ENCODE measurements around the gene TRAIP.

The TRAIP gene

DNA sequence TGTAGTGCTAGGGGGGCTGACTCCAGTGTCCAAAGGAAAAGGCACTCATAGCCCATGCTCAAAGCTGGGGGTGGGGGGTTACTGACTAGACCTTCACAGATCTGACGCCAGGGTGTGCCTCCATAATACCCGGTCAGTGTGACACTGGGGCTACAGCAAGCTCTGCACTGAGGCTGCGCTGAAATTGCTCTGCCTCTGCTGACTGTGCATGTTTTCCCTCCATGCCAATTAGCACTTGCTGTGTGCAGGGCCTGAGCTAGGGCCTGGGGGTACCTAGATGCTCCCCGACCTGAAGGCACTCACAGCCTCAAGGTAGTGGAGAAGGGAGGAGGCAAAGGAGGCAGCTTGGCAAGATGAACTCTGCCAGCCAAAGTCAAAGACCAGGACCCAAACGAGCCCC lies 8.1 kb upstream of the TRAIP start:
- Histone ChIP-seq H3K4me3 (ENCODE audit: low read depth, low read length) (no peak overlapping the region), H3K36me3 (replicated peaks) (no peaks in the 10 kb centered on the region), H3K27ac (no peak overlapping the region), H3K27me3 (replicated peaks) (peaks cover 15% of the 10 kb centered on the region)
- TF ChIP-seq, protein P1, sequence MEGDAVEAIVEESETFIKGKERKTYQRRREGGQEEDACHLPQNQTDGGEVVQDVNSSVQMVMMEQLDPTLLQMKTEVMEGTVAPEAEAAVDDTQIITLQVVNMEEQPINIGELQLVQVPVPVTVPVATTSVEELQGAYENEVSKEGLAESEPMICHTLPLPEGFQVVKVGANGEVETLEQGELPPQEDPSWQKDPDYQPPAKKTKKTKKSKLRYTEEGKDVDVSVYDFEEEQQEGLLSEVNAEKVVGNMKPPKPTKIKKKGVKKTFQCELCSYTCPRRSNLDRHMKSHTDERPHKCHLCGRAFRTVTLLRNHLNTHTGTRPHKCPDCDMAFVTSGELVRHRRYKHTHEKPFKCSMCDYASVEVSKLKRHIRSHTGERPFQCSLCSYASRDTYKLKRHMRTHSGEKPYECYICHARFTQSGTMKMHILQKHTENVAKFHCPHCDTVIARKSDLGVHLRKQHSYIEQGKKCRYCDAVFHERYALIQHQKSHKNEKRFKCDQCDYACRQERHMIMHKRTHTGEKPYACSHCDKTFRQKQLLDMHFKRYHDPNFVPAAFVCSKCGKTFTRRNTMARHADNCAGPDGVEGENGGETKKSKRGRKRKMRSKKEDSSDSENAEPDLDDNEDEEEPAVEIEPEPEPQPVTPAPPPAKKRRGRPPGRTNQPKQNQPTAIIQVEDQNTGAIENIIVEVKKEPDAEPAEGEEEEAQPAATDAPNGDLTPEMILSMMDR (IDR thresholded peaks at IDR 0.05; ENCODE audit: low read depth, low read length, missing control alignments), result no peak
- DNase-seq, result no peak
- in situ Hi-C loops (cut with HindIII; ENCODE audit: low pct_ligation_motif_present, low sequenced_read_pairs), result no loop called here

DNA sequence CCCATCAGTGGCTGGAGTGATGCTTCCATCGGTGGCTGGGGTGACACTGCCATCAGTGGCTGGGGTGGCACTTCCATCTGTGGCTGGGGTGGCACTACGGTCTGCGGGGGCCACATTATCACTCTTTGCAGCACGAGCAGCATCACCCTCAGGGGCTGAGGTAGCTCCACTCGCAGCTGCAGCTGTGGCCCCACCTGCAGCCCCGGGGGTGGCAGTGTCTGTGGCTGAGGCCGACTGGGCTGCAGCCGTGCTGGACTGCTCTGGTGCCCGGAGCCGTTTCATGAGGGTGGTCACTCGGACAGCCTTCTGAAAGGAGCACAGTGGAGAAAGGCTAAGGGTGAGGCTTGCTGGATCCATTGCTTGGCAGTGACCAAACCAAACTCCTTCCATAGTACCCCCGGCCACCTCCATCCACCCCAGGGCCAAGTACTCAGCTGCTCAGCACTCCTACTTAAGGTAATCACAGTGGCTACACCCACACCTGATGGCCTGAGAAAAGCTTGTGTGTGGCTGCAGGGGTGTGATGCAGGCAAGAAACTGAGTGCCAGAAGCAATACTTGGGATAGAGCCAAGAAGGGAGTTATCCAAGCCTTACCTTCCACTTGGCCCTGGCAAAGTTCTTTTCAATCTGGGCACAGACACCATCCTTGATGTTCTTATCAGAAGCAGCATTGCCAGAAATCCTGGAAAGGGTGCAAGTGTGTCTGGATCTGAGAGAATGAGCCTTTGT lies 3.4 kb upstream of the TRAIP start:
- H3K36me3 ChIP-seq (replicated peaks), result no peaks in the 10 kb centered on the region
- in situ Hi-C loops (cut with HindIII; ENCODE audit: low pct_ligation_motif_present, low sequenced_read_pairs), result no loop called here
- TF ChIP-seq, protein P1 (IDR thresholded peaks at IDR 0.05; ENCODE audit: low read depth, low read length, missing control alignments), result no peak
- H3K4me3 ChIP-seq (ENCODE audit: low read depth, low read length), result no peak overlapping the region
- no peak overlapping the region for H3K27ac ChIP-seq
- no peak for DNase-seq
- H3K27me3 ChIP-seq (replicated peaks), result no peaks in the 10 kb centered on the region

DNA sequence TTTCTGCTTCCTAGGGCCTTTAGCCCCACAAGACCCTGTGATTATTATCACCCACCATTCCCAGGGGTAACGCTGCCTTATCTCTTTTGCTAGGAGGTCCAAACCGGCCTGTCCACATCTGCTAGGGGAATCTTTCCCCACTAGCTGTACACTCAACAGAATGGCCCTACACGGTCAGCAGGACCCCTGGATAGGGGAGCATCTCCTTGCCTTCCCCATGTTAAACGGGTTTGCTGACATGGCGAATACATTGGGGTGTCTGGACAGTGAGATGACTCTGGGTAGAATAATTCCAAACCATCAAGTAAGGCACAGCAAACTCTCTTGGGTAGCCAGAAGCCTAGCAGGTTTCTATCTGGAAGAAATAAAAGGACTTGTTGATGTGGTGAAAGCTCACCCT lies 702 bp downstream of the TRAIP start:
- no peaks in the 10 kb centered on the region for H3K27me3 ChIP-seq (replicated peaks)
- TF ChIP-seq, protein P1 (IDR thresholded peaks at IDR 0.05; ENCODE audit: low read depth, low read length, missing control alignments), result no peak
- in situ Hi-C loops (cut with HindIII; ENCODE audit: low pct_ligation_motif_present, low sequenced_read_pairs), result no loop called here
- H3K4me3 ChIP-seq (ENCODE audit: low read depth, low read length), result peak overlapping the region; percentile 78
- DNase-seq, result no peak
- H3K36me3 ChIP-seq (replicated peaks), result no peaks in the 10 kb centered on the region
- no peak overlapping the region for H3K27ac ChIP-seq

DNA sequence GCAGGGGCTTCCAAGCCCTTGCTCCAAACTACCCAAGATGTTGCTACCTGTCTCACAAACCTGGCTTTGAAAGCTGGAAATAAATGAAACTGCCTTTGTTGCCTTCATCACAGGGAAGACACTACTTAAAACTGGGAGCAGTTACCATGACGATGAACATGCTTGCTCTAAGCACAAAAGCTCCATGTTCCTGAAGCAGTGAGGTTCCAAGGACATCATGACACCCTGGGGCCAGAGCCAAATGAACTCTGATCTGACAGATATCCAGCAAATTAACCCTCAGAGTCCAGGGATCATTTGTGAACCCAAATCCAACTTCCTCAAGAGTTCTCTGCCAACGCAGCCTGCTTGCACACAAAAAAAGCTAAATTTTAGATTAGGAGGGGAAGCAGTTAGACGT lies 10.7 kb downstream of the TRAIP start:
- no peak overlapping the region for H3K27ac ChIP-seq
- H3K27me3 ChIP-seq (replicated peaks), result no peaks in the 10 kb centered on the region
- no peak for DNase-seq
- TF ChIP-seq, protein P1 (IDR thresholded peaks at IDR 0.05; ENCODE audit: low read depth, low read length, missing control alignments), result no peak
- no peaks in the 10 kb centered on the region for H3K36me3 ChIP-seq (replicated peaks)
- in situ Hi-C loops (cut with HindIII; ENCODE audit: low pct_ligation_motif_present, low sequenced_read_pairs), result no loop called here
- no peak overlapping the region for H3K4me3 ChIP-seq (ENCODE audit: low read depth, low read length)

DNA sequence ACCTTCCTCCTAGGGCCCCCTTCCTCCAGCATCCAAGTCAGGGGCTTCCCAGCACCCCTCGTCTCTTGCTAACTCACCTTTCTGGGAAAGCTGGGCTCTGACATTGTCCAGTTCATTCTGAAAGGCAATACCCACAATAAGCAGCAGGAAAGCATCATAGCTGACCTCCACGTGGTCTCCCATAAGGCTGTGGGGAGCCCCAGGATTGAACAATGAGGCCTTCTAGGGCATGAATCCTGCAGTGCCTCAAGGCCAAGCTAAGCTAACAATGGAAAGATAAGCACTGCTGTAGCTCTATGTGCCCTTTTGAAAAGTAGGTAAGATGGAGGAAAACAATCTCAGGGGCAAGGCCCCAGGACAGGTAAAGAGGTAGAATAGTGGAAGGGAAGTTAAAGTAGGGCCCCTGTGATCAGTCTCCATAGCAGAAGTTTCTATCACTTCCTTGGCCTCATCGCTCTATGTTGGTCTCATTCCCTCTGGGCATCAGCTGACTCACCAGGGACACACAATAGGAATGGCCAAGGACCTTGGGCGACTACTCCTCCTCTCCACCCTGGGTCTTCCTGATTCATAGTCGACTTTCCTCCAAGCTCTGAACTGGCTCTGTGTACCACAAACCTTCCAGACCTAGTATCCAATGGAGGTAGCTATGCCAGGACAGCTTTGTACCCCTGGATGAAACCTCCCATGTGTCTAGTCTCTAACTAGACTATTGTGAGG lies 11.7 kb downstream of the TRAIP start:
- no peak for DNase-seq
- Histone ChIP-seq H3K36me3 (replicated peaks) (no peaks in the 10 kb centered on the region), H3K4me3 (ENCODE audit: low read depth, low read length) (no peak overlapping the region), H3K27me3 (replicated peaks) (no peaks in the 10 kb centered on the region), H3K27ac (no peak overlapping the region)
- TF ChIP-seq, protein P1 (IDR thresholded peaks at IDR 0.05; ENCODE audit: low read depth, low read length, missing control alignments), result no peak
- in situ Hi-C loops (cut with HindIII; ENCODE audit: low pct_ligation_motif_present, low sequenced_read_pairs), result no loop called here

Measured in brain microvascular endothelial cell (primary cell).